T-cell (primary cell): Measurements from ENCODE around the gene CLCN7. TPM values are rescaled to one million over a fixed set of nuclear protein-coding genes. Genes with fewer than 3 reads are reported as not detected.

Experiments
- ATAC-seq, 4 experiments: fragments of 200-7000 bp in 3 of 4; fragments of 150-1000 bp in 1 of 4; cut with Tn5 transposase; replicated peaks in 1 of 4; 1 replicate in 3 of 4; 2 replicates in 1 of 4; pipeline ENCODE4 v1.10.0; 2021; ENCODE audit warnings: moderate library complexity in 3 of 4, mild to moderate bottlenecking in 2 of 4, moderate number of reproducible peaks in 1 of 4
- CTCF ChIA-PET, 2 donors: fragments of 300-600 bp; sonication (Branson Sonifier 250); formaldehyde crosslinking; loops; one replicate each; lab custom pipeline; 2022; ENCODE audit warnings: antibody characterized with exemption in 2 of 2; lab: Charles Lee
- POLR2A ChIA-PET, 2 donors: fragments of 300-600 bp; sonication (Branson Sonifier 250); formaldehyde crosslinking; loops; one replicate each; lab custom pipeline; 2022; ENCODE audit warnings: antibody characterized with exemption in 2 of 2; lab: Charles Lee
- DNase-seq, 35 experiments: peaks; one replicate each; pipeline versions ENCODE4 v3.0.0 to v3.0.0-alpha.2; 2013 to 2023
- H3K27ac ChIP-seq: one replicate; pipeline ENCODE4 v1.5.1; 2013; ENCODE audit warnings: low read length
- H3K27me3 ChIP-seq, 2 experiments: replicated peaks in 1 of 2; 1 replicate in 1 of 2; 2 replicates in 1 of 2; pipeline versions ENCODE4 v1.6.1 to v1.7.0; 2013; ENCODE audit warnings: low read length in 1 of 2, mixed read lengths in 1 of 2; ENCODE audit not compliant: control insufficient read depth in 2 of 2, insufficient read depth in 2 of 2; ENCODE audit errors: extremely low read depth in 1 of 2
- H3K36me3 ChIP-seq, 2 donors: 1 replicate in 1 of 2; 2 replicates in 1 of 2; pipeline versions ENCODE4 v1.6.1 to v1.7.0; 2013; ENCODE audit warnings: low read length in 1 of 2; ENCODE audit not compliant: control insufficient read depth in 2 of 2, insufficient read depth in 1 of 2; ENCODE audit errors: extremely low read depth in 1 of 2
- H3K4me1 ChIP-seq, 2 experiments: 1 replicate in 1 of 2; 2 replicates in 1 of 2; pipeline versions ENCODE4 v1.6.1 to v1.7.0; 2013; ENCODE audit warnings: low read length in 2 of 2, mixed read lengths in 1 of 2; ENCODE audit not compliant: insufficient read depth in 2 of 2, control insufficient read depth in 1 of 2; ENCODE audit errors: extremely low read depth in 1 of 2
- H3K4me3 ChIP-seq, 2 donors: 1 replicate in 1 of 2; 2 replicates in 1 of 2; pipeline versions ENCODE4 v1.5.1 to v1.7.0; 2013; ENCODE audit warnings: mild to moderate bottlenecking in 2 of 2, low read length in 1 of 2, moderate library complexity in 1 of 2; ENCODE audit not compliant: control insufficient read depth in 1 of 2; ENCODE audit errors: extremely low read depth in 1 of 2
- H3K9me3 ChIP-seq: 2 replicates; pipeline ENCODE4 v1.7.0; 2013
- H3K27ac Mint-ChIP-seq, 2 donors: one replicate each; pipeline ENCODE4 v1.8.0; 2020 to 2021; ENCODE audit warnings: mild to moderate bottlenecking in 2 of 2, mixed read lengths in 2 of 2
- H3K27me3 Mint-ChIP-seq, 2 donors: one replicate each; pipeline ENCODE4 v1.8.0; 2021 to 2022; ENCODE audit warnings: mixed read lengths in 2 of 2
- H3K36me3 Mint-ChIP-seq: one replicate; pipeline ENCODE4 v1.8.0; 2021; ENCODE audit warnings: mixed read lengths
- H3K4me1 Mint-ChIP-seq, 3 donors: one replicate each; pipeline ENCODE4 v1.8.0; 2020 to 2022; ENCODE audit warnings: mixed read lengths in 3 of 3, mild to moderate bottlenecking in 1 of 3
- H3K4me3 Mint-ChIP-seq, 3 donors: one replicate each; pipeline ENCODE4 v1.8.0; 2020 to 2022; ENCODE audit warnings: mild to moderate bottlenecking in 3 of 3, mixed read lengths in 3 of 3, moderate library complexity in 3 of 3
- H3K9me3 Mint-ChIP-seq, 3 donors: one replicate each; pipeline ENCODE4 v1.8.0; 2020 to 2022; ENCODE audit warnings: mixed read lengths in 3 of 3
- WGBS: methylation state at CpG from one replicate; pipeline ENCODE4 v1.1.5; 2013; ENCODE audit warnings: missing lambda C conversion rate; ENCODE audit not compliant: insufficient coverage; 5-methylcytosine and 5-hydroxymethylcytosine counted together
- total RNA-seq, 35 experiments: library from RNA in 6 of 35; stranded (reverse) in 6 of 35; fragments of 120-200 nt in 1 of 35; gene quantifications; one replicate each; pipeline versions ENCODE4 v1.2.1 to v1.2.4 and lab custom pipeline; 2013 to 2026

CLCN7 gene
- total RNA-seq, 5 donors from 2014 or later (not counting 1 experiment from before 2014, with no cell fraction given), result 77.1 to 141 (median 114) TPM

- peak; percentile 50 to 63 (median 56) for ATAC-seq
- Histone ChIP-seq H3K4me3 (peak overlapping the region; percentile 81 to 87), H3K9me3 (no peaks in the 10 kb centered on the region), H3K4me1 (peaks cover 0 to 32% of the 10 kb centered on the region in 2 experiments), H3K36me3 (peaks cover 4 to 9% of the 10 kb centered on the region in 2 donors), H3K27ac (peak overlapping the region; percentile 44), H3K27me3 (no peaks in the 10 kb centered on the region)
- POLR2A ChIA-PET, result no interaction called here
- Mint-ChIP-seq H3K27me3 (no peaks in the 10 kb centered on the region), H3K4me1 (peaks cover 24 to 33% (median 32%) of the 10 kb centered on the region in 3 donors), H3K27ac (peak overlapping the region; percentile 86 to 88), H3K36me3 (no peaks in the 10 kb centered on the region), H3K9me3 (no peaks in the 10 kb centered on the region), H3K4me3 (peak overlapping the region; percentile 81 to 84 (median 83))
- CTCF ChIA-PET, result no interaction called here
- peak; percentile 40 to 76 (median 55) for DNase-seq
- WGBS, result 4% methylated on average over 81 of the region's 85 CpGs
Measured at GRCh38 chr16:1413684-1414531, 60.9 kb downstream of the CLCN7 start.

- Histone ChIP-seq H3K4me3 (no peak overlapping the region), H3K27me3 (no peaks in the 10 kb centered on the region), H3K9me3 (no peaks in the 10 kb centered on the region), H3K4me1 (peaks cover 0 to 37% of the 10 kb centered on the region in 2 experiments), H3K27ac (no peak overlapping the region), H3K36me3 (peaks cover 4 to 9% of the 10 kb centered on the region in 2 donors)
- ATAC-seq, result no peak
- POLR2A ChIA-PET, result no interaction called here
- peak overlapping the region; percentile 55 to 88 for H3K27ac Mint-ChIP-seq
- no peaks in the 10 kb centered on the region for H3K27me3 Mint-ChIP-seq
- no peaks in the 10 kb centered on the region for H3K9me3 Mint-ChIP-seq
- peak overlapping the region; percentile 79 to 83 (median 81) for H3K4me3 Mint-ChIP-seq
- CTCF ChIA-PET, result no interaction called here
- H3K4me1 Mint-ChIP-seq, result peaks cover 16 to 39% (median 36%) of the 10 kb centered on the region in 3 donors
- no CpG with 5 or more reads among the region's 2 CpGs for WGBS
- DNase-seq, result no peak
- no peaks in the 10 kb centered on the region for H3K36me3 Mint-ChIP-seq
Measured at GRCh38 chr16:1412847-1413246, 62.0 kb downstream of the CLCN7 start.

DNA sequence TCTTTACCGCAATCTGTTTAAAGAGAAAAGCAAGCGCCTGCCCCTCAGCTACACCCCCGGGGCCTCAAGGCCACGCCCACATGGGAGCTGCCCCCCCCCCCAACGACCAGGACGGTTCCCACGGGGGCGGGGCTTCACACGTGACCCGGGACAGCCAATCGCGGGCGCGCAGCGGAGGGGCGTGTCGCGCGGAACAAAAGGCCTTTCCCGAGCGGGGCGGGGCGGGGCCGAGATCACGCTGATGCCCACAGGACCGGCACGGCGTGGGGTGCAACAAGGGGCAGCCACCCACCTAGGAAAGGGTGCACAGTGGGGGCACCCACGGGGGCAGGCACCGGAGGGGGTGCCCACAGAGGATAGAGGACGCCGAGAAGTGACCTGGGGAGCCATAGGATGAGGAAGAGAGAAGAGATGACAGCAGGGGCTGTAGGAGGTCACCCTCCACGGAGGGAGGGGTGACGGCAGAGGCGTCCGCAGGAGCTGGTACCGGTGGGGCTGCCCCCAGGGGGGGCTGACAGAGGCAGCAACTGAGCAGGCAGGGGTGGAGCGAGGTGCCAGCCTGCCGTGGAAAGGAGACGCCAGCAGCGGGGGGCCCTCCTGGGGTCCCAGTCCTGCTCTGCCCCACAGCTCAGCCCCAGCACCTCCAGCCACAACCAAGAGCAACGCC lies 66.5 kb downstream of the CLCN7 start:
- H3K36me3 Mint-ChIP-seq, result peaks cover 3% of the 10 kb centered on the region
- peak; percentile 93 to 95 (median 94) for ATAC-seq
- H3K4me1 Mint-ChIP-seq, result peaks cover 27 to 46% (median 39%) of the 10 kb centered on the region in 3 donors
- Histone ChIP-seq H3K4me1 (peaks cover 0 to 34% of the 10 kb centered on the region in 2 experiments), H3K27me3 (no peaks in the 10 kb centered on the region), H3K4me3 (peak overlapping the region; percentile 29 to 37), H3K36me3 (peaks cover 4 to 32% of the 10 kb centered on the region in 2 donors), H3K9me3 (no peaks in the 10 kb centered on the region), H3K27ac (peak overlapping the region; percentile 34)
- POLR2A ChIA-PET, result interaction anchor here in 1 of 2 donors (0.7 kb wide), 2 partner anchors 12 to 16 kb away, joined by 3 read pairs; partner anchors contain the start of gene UQCC4
- no peaks in the 10 kb centered on the region for H3K9me3 Mint-ChIP-seq
- DNase-seq, result peak; percentile 84 to 98 (median 92)
- peak overlapping the region in 1 of 2 donors; percentile 69 for H3K27ac Mint-ChIP-seq
- peak overlapping the region; percentile 66 to 77 (median 68) for H3K4me3 Mint-ChIP-seq
- 0% methylated on average over 27 of the region's 42 CpGs for WGBS
- CTCF ChIA-PET, result interaction anchor here in 1 of 2 donors (0.6 kb wide), 1 partner anchor 944 kb away, joined by 3 read pairs; no protein-coding TSS in a partner anchor
- no peaks in the 10 kb centered on the region for H3K27me3 Mint-ChIP-seq

DNA sequence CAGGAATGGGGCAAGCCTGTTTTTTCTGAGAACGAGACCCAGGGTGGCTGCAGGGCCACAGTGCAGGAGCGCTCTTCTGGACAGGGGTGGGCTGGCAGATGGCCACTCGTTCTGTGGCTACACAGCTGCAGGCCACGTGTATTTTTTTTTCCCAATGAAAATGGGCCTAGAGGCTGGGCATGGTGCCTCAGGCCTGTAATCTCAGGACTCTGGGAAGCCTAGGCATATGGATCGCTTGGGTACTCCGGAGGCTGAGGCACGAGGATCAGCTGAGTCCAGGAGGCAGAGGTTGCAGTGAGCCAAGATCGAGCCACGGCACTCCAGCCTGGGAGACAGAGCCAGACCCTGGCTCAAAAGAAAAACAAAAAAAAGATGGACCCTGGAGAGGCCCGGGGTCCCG lies 67.1 kb downstream of the CLCN7 start:
- Mint-ChIP-seq H3K9me3 (no peaks in the 10 kb centered on the region), H3K4me1 (peaks cover 27 to 44% (median 37%) of the 10 kb centered on the region in 3 donors), H3K36me3 (peaks cover 4% of the 10 kb centered on the region), H3K4me3 (peak overlapping the region; percentile 57 to 77 (median 63)), H3K27me3 (no peaks in the 10 kb centered on the region), H3K27ac (peak overlapping the region; percentile 65 to 69)
- no peaks in the 10 kb centered on the region for H3K9me3 ChIP-seq
- peaks cover 0 to 28% of the 10 kb centered on the region in 2 experiments for H3K4me1 ChIP-seq
- no peak for ATAC-seq
- H3K4me3 ChIP-seq, result peak overlapping the region in 1 of 2 donors; percentile 37
- POLR2A ChIA-PET, result interaction anchor here (0.7 kb wide), 3 partner anchors 13 to 382 kb away, joined by 3 to 5 read pairs (median 3); partner anchors contain the start of gene UQCC4 (in 1 of the 2)
- peaks cover 6 to 35% of the 10 kb centered on the region in 2 donors for H3K36me3 ChIP-seq
- CTCF ChIA-PET, result interaction anchor here in 1 of 2 donors (0.6 kb wide), 1 partner anchor 943 kb away, joined by 3 read pairs; no protein-coding TSS in a partner anchor
- no peaks in the 10 kb centered on the region for H3K27me3 ChIP-seq
- peak overlapping the region; percentile 34 for H3K27ac ChIP-seq
- 52% methylated on average over 11 of the region's 11 CpGs for WGBS
- no peak for DNase-seq

DNA sequence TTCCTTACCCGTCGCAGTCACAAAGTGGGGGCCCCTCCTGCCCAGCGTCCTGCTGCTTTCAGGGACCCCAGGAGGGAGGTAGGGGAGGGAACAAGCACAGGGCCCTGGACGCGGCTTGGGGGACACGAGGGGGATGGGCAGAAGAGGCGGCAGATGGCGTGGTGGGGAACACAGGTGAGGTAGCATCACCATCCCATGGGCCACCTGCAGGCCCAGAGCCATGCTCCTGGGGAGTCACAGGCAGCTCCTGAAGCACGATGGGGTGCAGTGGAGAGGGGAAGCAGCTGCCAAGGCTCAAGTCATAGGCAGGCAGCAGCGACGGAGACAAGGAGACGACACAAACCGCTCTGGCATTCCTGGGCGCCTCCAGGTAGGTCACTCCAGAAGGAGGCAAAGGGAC lies 71.1 kb downstream of the CLCN7 start:
- peaks cover 21 to 59% of the 10 kb centered on the region in 2 donors for H3K36me3 ChIP-seq

GRCh38 chr16:1403036-1403435 lies 71.8 kb downstream of the CLCN7 start:
- CTCF ChIA-PET, result no interaction called here
- no peaks in the 10 kb centered on the region for H3K27me3 Mint-ChIP-seq
- H3K4me1 Mint-ChIP-seq, result peaks cover 14 to 33% (median 16%) of the 10 kb centered on the region in 3 donors
- POLR2A ChIA-PET, result no interaction called here
- Histone ChIP-seq H3K4me1 (peaks cover 0 to 13% of the 10 kb centered on the region in 2 experiments), H3K27ac (no peak overlapping the region), H3K27me3 (no peaks in the 10 kb centered on the region), H3K36me3 (peaks cover 28 to 66% of the 10 kb centered on the region in 2 donors), H3K9me3 (no peaks in the 10 kb centered on the region), H3K4me3 (no peak overlapping the region)
- no peaks in the 10 kb centered on the region for H3K9me3 Mint-ChIP-seq
- DNase-seq (no peak), ATAC-seq (no peak)
- 94% methylated on average over 22 of the region's 22 CpGs for WGBS
- H3K36me3 Mint-ChIP-seq, result peaks cover 19% of the 10 kb centered on the region
- no peak overlapping the region for H3K27ac Mint-ChIP-seq
- H3K4me3 Mint-ChIP-seq, result no peak overlapping the region

More for the DNA sequence above, 71.1 kb downstream of the CLCN7 start:
- ATAC-seq (no peak), DNase-seq (no peak)
- Histone ChIP-seq H3K27ac (no peak overlapping the region), H3K4me3 (no peak overlapping the region), H3K27me3 (no peaks in the 10 kb centered on the region), H3K9me3 (no peaks in the 10 kb centered on the region), H3K4me1 (peaks cover 0 to 20% of the 10 kb centered on the region in 2 experiments)
- no peaks in the 10 kb centered on the region for H3K9me3 Mint-ChIP-seq
- H3K4me3 Mint-ChIP-seq, result no peak overlapping the region
- H3K27ac Mint-ChIP-seq, result no peak overlapping the region
- H3K4me1 Mint-ChIP-seq, result peaks cover 18 to 28% (median 20%) of the 10 kb centered on the region in 3 donors
- peaks cover 14% of the 10 kb centered on the region for H3K36me3 Mint-ChIP-seq
- ChIA-PET POLR2A (no interaction called here), CTCF (no interaction called here)
- no peaks in the 10 kb centered on the region for H3K27me3 Mint-ChIP-seq
- 93% methylated on average over 11 of the region's 14 CpGs for WGBS
